HG02759 (cell line): ENCODE results near the gene LST1.
A peak's percentile ranks its signal among the peaks of the same experiment; 100 is the strongest.
"Not testable (repeated sequence)": the region's sequence is repeated elsewhere in the genome, so short reads cannot be mapped to it uniquely, and the experiment has no call there.

Source experiments
- ATAC-seq: cut with Tn5 transposase; IDR thresholded peaks from one replicate; pipeline ENCODE4 v1.9.1; 2021; ENCODE audit warnings: mild to moderate bottlenecking, moderate library complexity; ENCODE audit not compliant: unreplicated experiment

LST1 gene

GRCh38 chr6:31580438-31580740 lies 5.7 kb upstream of the LST1 start:
- ATAC-seq, result no peak

- ATAC-seq, result peak; percentile 73
Measured at GRCh38 chr6:31580807-31581433, 5.2 kb upstream of the LST1 start.

DNA sequence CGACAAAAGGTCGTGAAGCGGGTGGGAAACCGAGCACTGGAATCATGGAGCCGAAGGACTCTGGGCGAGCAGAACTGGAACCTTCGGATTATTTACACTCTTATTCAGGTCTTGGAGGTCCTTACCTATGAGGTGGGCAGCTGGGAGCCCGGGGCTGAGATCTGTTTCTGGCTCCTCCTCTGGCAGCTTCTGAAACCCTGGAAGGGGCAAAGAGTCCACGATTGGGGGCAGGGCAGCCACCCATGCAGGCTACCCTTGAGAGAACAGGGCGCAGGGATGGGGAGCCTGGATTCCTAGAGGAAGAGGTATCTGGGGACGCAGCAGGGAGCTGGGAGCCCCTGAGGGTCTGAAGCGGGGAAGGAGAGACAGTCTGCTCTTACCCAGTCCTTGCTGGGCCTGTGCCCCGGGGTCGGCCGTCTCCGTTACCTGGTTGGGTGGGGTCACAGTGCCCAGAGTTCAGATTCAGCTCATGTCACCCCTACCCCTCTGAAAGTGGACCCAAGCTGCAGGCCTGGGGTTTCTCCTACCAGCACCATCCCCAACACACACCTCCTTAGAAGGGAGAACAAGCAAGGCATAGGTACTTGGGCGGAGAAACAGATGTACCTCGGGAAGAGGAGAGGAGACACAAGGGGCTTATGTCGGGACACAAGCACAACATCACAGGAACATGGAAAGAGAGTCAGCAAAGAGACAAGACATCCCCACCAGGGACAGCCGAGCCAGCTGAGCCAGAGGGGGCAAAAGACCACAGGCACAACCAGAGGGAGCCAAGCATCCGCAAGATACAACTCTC lies 4.4 kb upstream of the LST1 start:
- ATAC-seq, result no peak

- no peak for ATAC-seq
Measured at GRCh38 chr6:31582230-31582643, 3.8 kb upstream of the LST1 start, which contains the start of gene LTB. TSS of gene LTB (minus strand) at chr6:31582424. CDS start at chr6:31582417, 7 bp downstream.

GRCh38 chr6:31585491-31585890 lies 586 bp upstream of the LST1 start:
- ATAC-seq, result no peak

DNA sequence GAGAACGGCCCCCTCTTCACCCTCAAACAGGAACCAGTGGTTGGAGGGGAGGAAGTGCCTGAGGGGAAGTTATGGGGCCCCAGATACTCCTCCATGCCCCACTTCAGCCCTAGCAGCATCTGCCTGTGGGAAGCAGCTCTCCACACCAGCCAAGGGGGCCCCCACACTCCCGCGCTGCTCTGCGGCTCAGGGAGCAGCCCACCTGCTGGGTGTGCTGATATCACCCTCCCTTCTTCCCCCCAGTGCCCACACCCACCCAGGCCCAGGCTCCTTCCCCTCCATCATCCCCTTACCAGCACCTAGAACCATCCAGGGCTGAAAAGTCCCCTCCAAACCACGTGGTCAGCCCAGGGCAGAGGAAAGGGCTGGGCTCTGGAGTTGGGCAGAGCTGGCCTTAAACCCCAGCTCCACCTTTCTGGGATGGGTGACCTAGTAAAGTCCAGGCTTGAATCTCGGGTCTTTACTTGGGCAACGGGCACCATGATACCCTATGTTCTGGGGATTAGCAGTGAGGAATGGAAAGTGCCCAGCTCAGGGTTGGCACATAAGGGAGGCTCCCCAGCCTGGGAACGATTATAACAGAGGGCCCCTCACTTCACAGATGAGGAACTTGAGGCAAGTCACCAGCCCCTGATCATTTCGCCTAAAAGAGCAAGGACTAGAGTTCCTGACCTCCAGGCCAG lies 663 bp downstream of the LST1 start:
- ATAC-seq, result no peak

DNA sequence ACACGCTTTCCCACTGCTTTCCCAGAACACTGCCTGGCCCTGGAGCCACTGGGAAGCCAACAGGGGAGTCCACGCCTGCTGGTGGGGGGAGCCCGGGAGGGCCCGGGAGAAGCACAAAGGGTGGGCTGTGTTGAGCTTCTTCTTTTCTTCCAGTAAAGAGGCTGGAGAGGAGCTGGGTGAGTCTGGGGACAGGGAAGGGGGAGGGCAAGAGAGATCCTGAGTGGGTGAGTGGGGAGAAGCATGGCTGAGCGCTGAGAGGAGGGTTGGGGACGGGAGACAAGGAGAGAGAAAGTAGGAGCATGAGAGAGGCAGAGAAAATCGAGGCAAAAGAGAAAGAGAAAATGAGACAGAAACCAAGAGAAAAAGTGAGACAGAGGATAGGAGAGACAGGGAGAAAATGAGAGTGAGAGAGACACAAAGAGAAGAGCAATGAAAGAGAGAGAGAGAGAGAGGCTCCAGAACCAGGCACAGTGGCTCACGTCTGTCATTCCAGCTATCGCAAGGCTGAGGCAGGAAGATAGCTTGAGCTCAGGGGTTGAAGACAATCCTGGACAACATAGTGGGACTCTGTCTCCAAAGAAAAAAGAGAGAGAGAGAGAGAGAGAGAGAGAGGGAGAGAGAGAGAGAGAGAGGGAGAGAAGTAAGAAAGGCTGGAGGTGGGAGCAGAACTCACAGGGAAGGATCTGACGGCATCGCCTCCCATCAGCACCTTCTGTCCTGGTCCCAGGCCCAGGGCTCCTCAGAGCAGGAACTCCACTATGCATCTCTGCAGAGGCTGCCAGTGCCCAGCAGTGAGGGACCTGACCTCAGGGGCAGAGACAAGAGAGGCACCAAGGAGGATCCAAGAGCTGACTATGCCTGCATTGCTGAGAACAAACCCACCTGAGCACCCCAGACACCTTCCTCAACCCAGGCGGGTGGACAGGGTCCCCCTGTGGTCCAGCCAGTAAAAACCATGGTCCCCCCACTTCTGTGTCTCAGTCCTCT lies 2.0 kb downstream of the LST1 start:
- no peak for ATAC-seq

- no peak for ATAC-seq
Measured at GRCh38 chr6:31588871-31589650, 3.0 kb downstream of the LST1 start.

- not testable (repeated sequence) for ATAC-seq
Measured at GRCh38 chr6:31590691-31591090, 4.6 kb downstream of the LST1 start.

- no peak for ATAC-seq
Measured at GRCh38 chr6:31592396-31592771, 6.3 kb downstream of the LST1 start.

DNA sequence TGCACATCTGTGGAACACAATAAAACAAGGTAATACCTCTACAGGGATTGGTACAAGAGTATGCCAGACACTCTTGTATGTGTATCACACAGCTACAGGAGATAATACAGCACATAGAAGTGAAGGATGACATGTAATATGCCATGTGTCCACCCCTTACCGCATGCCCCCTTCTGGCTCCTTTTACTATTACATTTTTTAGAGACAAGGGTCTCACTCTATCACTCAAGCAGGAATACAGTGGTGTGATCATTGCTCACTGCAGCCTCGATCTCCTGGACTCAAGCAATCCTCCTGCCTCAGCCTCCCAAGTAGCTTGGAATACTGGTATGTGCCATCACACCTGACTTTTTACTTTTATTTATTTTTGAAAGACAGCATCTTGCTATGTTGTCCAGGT lies 10.9 kb downstream of the LST1 start:
- ATAC-seq, result no peak

DNA sequence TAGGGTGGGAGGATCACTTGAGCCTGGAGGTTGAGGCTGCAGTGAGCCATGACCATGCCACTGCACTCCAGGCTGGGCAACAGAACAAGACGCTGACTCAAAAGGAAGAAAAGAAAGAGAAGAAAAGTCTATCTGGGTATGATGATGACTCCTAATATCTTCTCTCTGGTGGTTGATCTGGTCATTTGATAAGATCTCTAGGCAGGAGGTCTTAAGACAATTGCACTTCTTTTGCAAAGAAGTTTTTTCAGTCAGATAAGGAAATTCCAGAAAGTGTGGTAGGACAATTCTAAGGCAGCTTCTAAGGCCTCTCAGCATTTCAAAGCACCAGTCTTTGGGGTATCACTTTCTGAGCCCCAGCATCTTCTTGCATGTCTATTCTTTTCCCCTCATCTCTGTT lies 21.2 kb downstream of the LST1 start:
- ATAC-seq, result no peak

DNA sequence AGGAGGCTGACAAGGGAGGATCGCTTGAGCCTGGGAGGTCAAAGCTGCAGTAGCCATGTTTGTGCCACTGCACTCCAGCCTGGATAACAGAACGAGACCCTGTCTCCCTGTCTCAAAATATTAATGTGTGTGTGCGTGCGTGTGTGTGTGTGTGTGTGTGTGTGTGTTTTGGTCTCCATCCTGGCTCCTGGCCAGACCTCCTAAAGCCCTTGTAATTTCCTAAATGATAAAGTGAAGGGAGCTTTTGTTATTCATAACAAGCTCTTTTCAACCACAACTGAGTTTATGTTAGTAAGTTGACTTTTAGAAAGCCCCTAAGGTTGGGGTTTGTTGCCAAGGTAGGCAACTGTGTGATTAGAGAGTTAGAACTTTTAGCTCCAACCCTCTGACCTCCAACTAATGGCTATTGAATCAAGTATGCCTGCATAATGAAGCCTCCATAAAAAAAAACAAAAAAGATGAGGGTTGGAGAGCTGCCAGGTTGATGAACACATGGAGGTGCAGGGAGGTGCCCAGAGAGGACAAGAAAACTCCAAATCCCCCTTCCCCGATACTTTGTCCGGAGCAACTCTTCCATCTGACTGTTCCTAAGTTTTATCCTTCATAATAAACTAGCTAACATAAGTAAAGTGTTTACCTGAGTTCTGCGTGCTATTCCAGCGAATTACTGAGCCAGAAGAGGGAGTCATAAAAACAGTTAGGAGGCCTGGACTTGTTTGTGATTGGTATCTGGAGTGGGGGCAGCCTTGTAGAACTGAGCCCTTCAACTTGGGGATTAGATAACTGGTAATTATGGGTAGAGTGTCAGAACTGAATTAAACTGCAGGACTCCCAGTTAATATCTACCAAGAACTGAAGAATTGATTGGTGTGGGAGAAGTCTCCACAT lies 23.7 kb downstream of the LST1 start:
- no peak for ATAC-seq

- no peak for ATAC-seq
Measured at GRCh38 chr6:31610968-31611367, 24.9 kb downstream of the LST1 start.

- no peak for ATAC-seq
Measured at GRCh38 chr6:31614075-31614619, 28.1 kb downstream of the LST1 start.

- no peak for ATAC-seq
Measured at GRCh38 chr6:31614684-31615578, 28.9 kb downstream of the LST1 start, which contains the start of gene AIF1. TSS of gene AIF1 (plus strand) at chr6:31615234. CDS start at chr6:31615330, 96 bp downstream.

GRCh38 chr6:31615748-31616147 lies 29.7 kb downstream of the LST1 start:
- ATAC-seq, result no peak

DNA sequence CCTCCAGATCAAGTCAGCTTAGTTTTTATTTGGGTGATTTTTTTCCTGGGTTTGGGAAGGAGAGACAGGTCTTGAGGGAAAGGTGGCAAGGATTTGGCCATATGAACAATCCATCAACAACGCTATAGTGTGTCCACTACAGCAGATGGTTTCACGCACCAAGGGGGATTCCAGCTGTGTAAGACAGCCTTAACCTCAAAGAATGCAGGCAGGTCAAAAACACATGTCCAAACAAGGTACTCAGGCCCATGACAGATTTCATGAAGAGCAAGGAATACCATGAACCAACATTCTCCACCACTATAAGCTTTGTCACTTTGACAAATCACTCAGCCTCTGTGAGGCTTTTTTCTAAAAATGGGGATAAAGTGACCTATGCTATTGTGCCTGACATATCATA lies 30.9 kb downstream of the LST1 start:
- ATAC-seq, result no peak
